ENCODE data around the gene CYTH3. TPM values are rescaled to one million over a fixed set of nuclear protein-coding genes. Genes with fewer than 3 reads are reported as not detected.

Gene CYTH3
- total RNA-seq, 4 donors from 2014 or later, result 14.6 to 47.4 (median 22.8) TPM

DNA sequence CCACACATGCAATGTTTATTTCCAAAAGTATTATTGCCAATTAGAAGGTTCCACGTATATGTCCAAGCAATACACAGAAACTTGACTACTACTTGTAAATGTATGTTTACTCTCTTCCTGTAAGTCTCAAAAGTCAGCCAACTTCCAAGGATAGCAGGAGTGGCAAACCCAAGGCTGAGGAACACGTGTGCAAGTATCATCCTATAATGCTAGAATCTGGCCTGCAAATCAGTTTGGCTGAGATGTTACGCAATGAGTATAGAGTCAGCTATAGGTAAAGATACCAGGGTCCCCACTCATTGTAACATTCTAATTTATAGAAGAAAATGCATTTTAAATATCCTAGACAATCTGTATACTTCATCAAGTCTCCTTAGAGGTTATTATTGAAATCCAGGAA is 34.7 kb downstream of the CYTH3 start:
- Histone ChIP-seq H3K27ac (no peak overlapping the region), H3K4me1 (no peaks in the 10 kb centered on the region), H3K9me3 (no peaks in the 10 kb centered on the region), H3K36me3 (no peaks in the 10 kb centered on the region), H3K4me3 (no peak overlapping the region), H3K27me3 (no peaks in the 10 kb centered on the region)
- no peak for DNase-seq
- no peak for TF ChIP-seq POLR2A (IDR thresholded peaks at IDR 0.05)
- TF ChIP-seq, protein P1, sequence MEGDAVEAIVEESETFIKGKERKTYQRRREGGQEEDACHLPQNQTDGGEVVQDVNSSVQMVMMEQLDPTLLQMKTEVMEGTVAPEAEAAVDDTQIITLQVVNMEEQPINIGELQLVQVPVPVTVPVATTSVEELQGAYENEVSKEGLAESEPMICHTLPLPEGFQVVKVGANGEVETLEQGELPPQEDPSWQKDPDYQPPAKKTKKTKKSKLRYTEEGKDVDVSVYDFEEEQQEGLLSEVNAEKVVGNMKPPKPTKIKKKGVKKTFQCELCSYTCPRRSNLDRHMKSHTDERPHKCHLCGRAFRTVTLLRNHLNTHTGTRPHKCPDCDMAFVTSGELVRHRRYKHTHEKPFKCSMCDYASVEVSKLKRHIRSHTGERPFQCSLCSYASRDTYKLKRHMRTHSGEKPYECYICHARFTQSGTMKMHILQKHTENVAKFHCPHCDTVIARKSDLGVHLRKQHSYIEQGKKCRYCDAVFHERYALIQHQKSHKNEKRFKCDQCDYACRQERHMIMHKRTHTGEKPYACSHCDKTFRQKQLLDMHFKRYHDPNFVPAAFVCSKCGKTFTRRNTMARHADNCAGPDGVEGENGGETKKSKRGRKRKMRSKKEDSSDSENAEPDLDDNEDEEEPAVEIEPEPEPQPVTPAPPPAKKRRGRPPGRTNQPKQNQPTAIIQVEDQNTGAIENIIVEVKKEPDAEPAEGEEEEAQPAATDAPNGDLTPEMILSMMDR (IDR thresholded peaks at IDR 0.05), result no peak
- intact Hi-C loops (cut with DNase I; ENCODE audit: low total_unique reads), result no loop called here

DNA sequence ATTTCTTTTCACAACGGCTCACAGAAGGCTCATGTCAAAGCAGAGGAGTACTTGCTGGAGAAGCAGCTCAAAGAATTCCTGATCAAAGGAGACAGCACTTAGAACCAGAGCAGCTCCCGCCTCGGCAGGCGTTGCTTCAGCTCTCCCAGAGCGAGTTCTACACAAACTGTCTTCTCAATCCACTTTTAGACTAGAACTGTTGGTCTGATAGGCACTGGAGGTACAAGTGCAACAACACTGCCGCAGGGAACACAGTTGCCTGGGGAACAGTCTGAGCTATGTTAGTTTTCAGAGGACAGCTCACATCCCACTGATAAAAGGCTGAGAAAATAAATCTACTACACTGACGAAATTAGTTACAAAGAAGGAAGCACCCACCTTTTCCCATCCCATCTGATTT is 35.4 kb downstream of the CYTH3 start:
- H3K9me3 ChIP-seq, result no peaks in the 10 kb centered on the region
- H3K4me1 ChIP-seq, result no peaks in the 10 kb centered on the region
- intact Hi-C loops (cut with DNase I; ENCODE audit: low total_unique reads), result no loop called here
- no peak for TF ChIP-seq POLR2A (IDR thresholded peaks at IDR 0.05)
- TF ChIP-seq, protein P1 (IDR thresholded peaks at IDR 0.05), result no peak
- H3K4me3 ChIP-seq, result no peak overlapping the region
- DNase-seq, result no peak
- no peaks in the 10 kb centered on the region for H3K36me3 ChIP-seq
- no peaks in the 10 kb centered on the region for H3K27me3 ChIP-seq
- H3K27ac ChIP-seq, result no peak overlapping the region

DNA sequence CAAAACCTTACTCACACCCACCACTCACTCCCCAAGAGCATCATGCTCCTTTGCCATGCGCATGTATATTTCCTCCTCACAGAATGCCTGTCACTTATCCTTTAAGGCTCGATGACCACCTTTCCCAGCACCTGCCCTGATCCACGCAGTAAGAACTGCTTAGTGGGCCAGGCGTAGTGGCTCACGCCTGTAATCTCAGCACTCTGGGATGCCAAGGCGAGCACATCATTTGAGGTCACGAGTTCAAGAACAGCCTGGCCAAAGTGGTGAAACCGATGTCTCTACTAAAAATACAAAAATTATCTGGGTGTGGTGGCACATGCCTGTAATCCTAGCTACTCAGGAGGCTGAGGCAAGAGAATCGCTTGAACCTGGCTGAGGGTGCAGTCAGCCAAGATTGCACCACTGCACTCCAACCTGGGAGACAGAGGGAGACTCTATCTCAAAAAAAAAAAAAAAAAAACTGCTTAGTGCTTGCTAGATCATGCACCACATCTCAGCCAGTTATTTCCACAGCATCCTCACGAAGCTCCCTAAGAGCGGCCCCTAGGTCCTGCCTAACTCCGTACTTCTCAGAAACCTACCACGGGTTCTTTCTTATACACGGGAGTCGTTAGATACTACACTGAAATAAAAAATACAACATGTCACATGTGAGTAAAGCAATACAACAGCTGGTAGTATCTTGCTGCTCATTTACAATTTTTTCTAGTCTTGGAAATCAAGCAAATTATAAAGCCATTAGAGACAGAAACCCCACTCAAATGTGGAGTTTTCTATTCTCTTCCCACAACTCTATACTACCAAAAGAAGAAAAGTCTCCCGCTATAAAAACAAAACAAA is 37.2 kb downstream of the CYTH3 start:
- Histone ChIP-seq H3K36me3 (no peaks in the 10 kb centered on the region), H3K27ac (no peak overlapping the region), H3K27me3 (no peaks in the 10 kb centered on the region), H3K4me1 (no peaks in the 10 kb centered on the region), H3K4me3 (no peak overlapping the region), H3K9me3 (no peaks in the 10 kb centered on the region)
- TF ChIP-seq, protein P1 (IDR thresholded peaks at IDR 0.05), result no peak
- intact Hi-C loops (cut with DNase I; ENCODE audit: low total_unique reads), result no loop called here
- DNase-seq, result no peak

DNA sequence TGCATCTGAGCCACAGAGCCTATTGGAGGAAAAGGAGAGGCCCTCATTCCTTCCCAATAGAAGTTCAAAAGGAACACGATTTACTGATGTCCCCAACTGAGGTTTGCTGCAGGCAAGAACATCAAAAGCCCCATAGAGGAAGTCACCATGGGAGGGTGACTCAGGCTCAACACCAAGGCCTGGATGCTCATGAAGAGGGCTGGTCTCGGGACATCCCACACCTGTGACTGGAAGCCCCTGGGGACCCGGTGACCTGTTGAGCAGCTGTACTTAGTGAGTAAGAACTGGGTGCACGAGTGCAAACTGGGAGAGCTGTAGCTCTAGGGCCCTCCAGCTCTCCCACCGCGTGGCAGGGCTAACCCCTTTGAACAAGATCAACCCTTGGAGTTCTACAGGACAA is 38.0 kb downstream of the CYTH3 start:
- Histone ChIP-seq H3K4me3 (no peak overlapping the region), H3K27me3 (no peaks in the 10 kb centered on the region), H3K27ac (no peak overlapping the region), H3K9me3 (no peaks in the 10 kb centered on the region), H3K4me1 (no peaks in the 10 kb centered on the region), H3K36me3 (no peaks in the 10 kb centered on the region)
- DNase-seq, result no peak
- intact Hi-C loops (cut with DNase I; ENCODE audit: low total_unique reads), result no loop called here
- TF ChIP-seq, protein P1 (IDR thresholded peaks at IDR 0.05), result no peak
- no peak for TF ChIP-seq POLR2A (IDR thresholded peaks at IDR 0.05)

DNA sequence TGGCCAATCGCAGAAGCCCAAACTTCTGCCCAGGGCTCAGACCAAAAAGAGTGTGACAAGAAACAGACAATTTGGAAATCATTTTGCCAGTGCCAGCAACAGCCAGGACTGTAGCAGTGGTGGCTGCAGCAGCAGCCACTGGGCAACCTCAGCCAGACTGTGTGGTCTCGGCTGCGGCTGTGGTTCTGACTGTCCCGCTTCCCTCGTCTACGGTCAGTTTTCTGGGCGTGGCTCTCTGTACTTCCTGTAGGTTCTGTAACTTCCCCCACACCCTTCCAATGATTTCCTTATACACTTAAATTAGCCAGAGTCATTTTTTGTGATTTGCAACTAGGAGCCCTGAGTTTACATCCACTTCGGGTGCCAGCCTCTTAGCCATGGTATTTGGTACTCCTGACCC is 39.9 kb downstream of the CYTH3 start:
- H3K4me3 ChIP-seq, result no peak overlapping the region
- TF ChIP-seq, protein P1 (IDR thresholded peaks at IDR 0.05), result no peak
- no peak for TF ChIP-seq POLR2A (IDR thresholded peaks at IDR 0.05)
- no peak overlapping the region for H3K27ac ChIP-seq
- peak in 1 of 2 donors; percentile 45 for DNase-seq
- no peaks in the 10 kb centered on the region for H3K27me3 ChIP-seq
- no peaks in the 10 kb centered on the region for H3K9me3 ChIP-seq
- no peaks in the 10 kb centered on the region for H3K36me3 ChIP-seq
- H3K4me1 ChIP-seq, result no peaks in the 10 kb centered on the region
- intact Hi-C loops (cut with DNase I; ENCODE audit: low total_unique reads), result no loop called here
